Urinary bladder (tissue), 4 donors: Measurements from ENCODE around the gene GAREM1. TPM values are rescaled to one million over a fixed set of nuclear protein-coding genes. Genes with fewer than 3 reads are reported as not detected.
"Not testable (repeated sequence)": the region's sequence is repeated elsewhere in the genome, so short reads cannot be mapped to it uniquely, and the experiment has no call there.

ENCODE experiments used
- DNase-seq: peaks from one replicate; pipeline ENCODE4 v3.0.0-alpha.2; 2015; ENCODE audit errors: extremely low spot score
- H3K27ac ChIP-seq: one replicate; pipeline ENCODE4 v1.5.1; 2013; ENCODE audit warnings: low read depth, mild to moderate bottlenecking, moderate library complexity
- H3K36me3 ChIP-seq: one replicate; pipeline ENCODE4 v1.6.1; 2013; ENCODE audit warnings: mild to moderate bottlenecking, moderate library complexity; ENCODE audit not compliant: insufficient read depth
- H3K4me1 ChIP-seq: one replicate; pipeline ENCODE4 v1.6.1; 2013; ENCODE audit warnings: mild to moderate bottlenecking, moderate library complexity; ENCODE audit not compliant: insufficient read depth
- H3K4me3 ChIP-seq: one replicate; pipeline ENCODE4 v1.5.1; 2013; ENCODE audit warnings: low read depth, low read length
- WGBS: extraction: QIAGEN DNeasy Blood & Tissue Kit; methylation state at CpG from one replicate; pipeline ENCODE4 v1.1.7; 2013; 5-methylcytosine and 5-hydroxymethylcytosine counted together
- polyA plus RNA-seq: library from polyadenylated mRNA; stranded (reverse); fragments of 200-250 nt; gene quantifications from one replicate; pipeline ENCODE4 v1.2.3, GENCODE V29; 2013
- total RNA-seq: library from RNA; depleted of rRNA; stranded (reverse); fragments of >200 nt; gene quantifications from one replicate; pipeline ENCODE4 v1.2.3, GENCODE V29; 2014
- donor health status: healthy with polysubstance abuse.
- donor health status: healthy.

The GAREM1 gene
- total RNA-seq = 15.9 TPM
- 3.8 TPM for polyA plus RNA-seq

- no peaks in the 10 kb centered on the region for H3K36me3 ChIP-seq
- no peaks in the 10 kb centered on the region for H3K4me1 ChIP-seq
- under 1% methylated on average over 82 of the region's 82 CpGs for WGBS
- peak within 1 kb of the TSS; percentile 82 for H3K27ac ChIP-seq
- H3K4me3 ChIP-seq = peak within 1 kb of the TSS; percentile 94
- DNase-seq = peak; percentile 92
Observed at GRCh38 chr18:32470714-32471633, at the start of gene GAREM1. Gene GAREM1 (minus strand): TSS chr18:32470882. CDS start chr18:32470428, 454 bp downstream.

GRCh38 chr18:32511147-32511546 is 40.5 kb upstream of the GAREM1 start:
- WGBS = 94% methylated on average over 7 of the region's 7 CpGs
- no peak for DNase-seq
- Histone ChIP-seq H3K36me3 (no peaks in the 10 kb centered on the region), H3K4me1 (no peaks in the 10 kb centered on the region), H3K27ac (no peak overlapping the region), H3K4me3 (no peak overlapping the region)

DNA sequence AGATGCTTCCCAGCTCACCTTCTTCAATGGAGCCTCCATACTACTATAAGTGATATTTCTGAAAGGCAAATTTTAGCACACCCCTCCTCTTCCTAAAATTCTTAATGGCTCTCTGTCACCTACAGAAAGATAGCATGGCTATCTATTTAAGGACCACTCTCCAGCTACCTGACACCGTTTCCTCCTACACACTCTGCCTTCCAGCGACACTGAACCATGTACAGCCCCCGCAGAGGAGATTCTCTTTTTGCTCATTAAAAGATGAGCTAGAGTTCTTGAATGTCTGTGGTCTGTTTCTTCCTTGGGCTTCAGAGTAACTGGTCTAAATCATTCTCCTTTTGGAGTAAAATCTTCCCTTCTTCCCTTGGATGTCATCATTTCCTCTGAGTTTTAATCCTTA is 38.4 kb upstream of the GAREM1 start:
- H3K27ac ChIP-seq = no peak overlapping the region
- DNase-seq = no peak
- H3K4me3 ChIP-seq = no peak overlapping the region
- no peaks in the 10 kb centered on the region for H3K4me1 ChIP-seq
- H3K36me3 ChIP-seq = no peaks in the 10 kb centered on the region
- WGBS = 82% methylated on average over 3 of the region's 3 CpGs

DNA sequence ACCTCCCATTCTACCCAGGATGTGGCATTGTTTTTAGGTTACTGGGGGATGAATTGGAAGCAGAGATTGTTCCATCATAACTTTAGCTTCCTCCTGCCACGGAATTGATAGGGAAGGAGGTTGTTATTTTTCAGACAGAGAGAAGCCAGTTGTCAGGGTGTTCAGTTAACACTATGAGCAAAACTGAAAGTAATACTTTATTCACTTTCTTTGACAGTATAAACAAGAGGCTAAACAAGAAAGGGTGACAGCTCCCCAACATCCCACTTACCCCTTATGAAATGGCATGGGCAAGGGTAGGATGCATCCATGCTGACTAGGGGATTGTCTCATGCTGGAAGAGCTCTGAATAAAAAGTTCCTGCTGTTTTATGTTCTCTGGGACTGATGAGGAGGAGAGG is 36.4 kb upstream of the GAREM1 start:
- WGBS = 62% methylated on average over 1 of the region's 1 CpG
- H3K4me1 ChIP-seq = no peaks in the 10 kb centered on the region
- no peaks in the 10 kb centered on the region for H3K36me3 ChIP-seq
- no peak overlapping the region for H3K4me3 ChIP-seq
- DNase-seq = no peak
- no peak overlapping the region for H3K27ac ChIP-seq

DNA sequence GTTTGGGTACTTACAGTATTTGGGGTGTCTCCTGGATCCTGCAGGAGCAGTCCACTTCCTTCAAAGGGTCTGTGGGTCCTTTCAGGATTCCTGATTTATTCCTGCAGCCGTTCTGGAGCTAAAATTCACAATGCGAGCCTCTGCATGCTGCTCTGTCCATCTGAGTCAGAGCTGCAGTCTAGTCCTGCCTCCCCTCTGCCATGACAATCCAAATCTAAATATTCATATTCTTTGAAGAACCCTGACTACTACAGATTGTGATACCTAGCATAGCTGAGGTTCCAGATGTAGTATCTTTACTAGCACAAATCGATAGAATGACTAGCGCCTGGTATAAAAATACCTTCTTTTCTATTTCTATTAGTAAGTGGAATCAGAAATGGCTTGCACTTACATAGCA is 31.3 kb upstream of the GAREM1 start:
- WGBS = 91% methylated on average over 4 of the region's 4 CpGs
- no peak for DNase-seq
- H3K4me1 ChIP-seq = no peaks in the 10 kb centered on the region
- no peak overlapping the region for H3K27ac ChIP-seq
- H3K4me3 ChIP-seq = no peak overlapping the region
- H3K36me3 ChIP-seq = no peaks in the 10 kb centered on the region

GRCh38 chr18:32501242-32501641 is 30.6 kb upstream of the GAREM1 start:
- H3K4me1 ChIP-seq, H3K4me3 ChIP-seq, H3K27ac ChIP-seq, H3K36me3 ChIP-seq, DNase-seq: not testable (repeated sequence)
- WGBS = 86% methylated on average over 2 of the region's 2 CpGs

GRCh38 chr18:32483002-32483401 is 12.3 kb upstream of the GAREM1 start:
- DNase-seq = no peak
- Histone ChIP-seq H3K4me1 (no peaks in the 10 kb centered on the region), H3K27ac (no peak overlapping the region), H3K4me3 (no peak overlapping the region), H3K36me3 (no peaks in the 10 kb centered on the region)
- 78% methylated on average over 3 of the region's 3 CpGs for WGBS

DNA sequence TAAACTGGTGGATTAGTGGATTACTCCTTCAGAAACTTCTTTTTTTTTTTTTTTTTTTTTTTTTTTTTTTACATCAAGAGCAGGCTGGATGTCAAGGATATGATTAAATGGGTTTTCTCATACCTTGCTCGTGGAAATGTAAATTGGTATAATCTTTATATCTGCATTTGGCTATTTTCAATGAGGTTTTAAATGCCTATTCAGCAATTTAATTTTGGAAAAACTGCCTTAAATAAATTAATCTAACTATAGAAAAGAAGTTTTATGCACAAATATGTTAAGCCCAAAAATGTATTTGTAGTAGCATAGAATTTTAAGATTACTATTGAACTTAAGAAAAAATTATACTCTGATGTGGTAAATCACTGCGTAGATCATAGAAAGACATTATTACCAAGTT is 11.4 kb upstream of the GAREM1 start:
- no peak overlapping the region for H3K27ac ChIP-seq
- no peak overlapping the region for H3K4me3 ChIP-seq
- no peaks in the 10 kb centered on the region for H3K4me1 ChIP-seq
- no peak for DNase-seq
- WGBS = 87% methylated on average over 2 of the region's 2 CpGs
- H3K36me3 ChIP-seq = no peaks in the 10 kb centered on the region

DNA sequence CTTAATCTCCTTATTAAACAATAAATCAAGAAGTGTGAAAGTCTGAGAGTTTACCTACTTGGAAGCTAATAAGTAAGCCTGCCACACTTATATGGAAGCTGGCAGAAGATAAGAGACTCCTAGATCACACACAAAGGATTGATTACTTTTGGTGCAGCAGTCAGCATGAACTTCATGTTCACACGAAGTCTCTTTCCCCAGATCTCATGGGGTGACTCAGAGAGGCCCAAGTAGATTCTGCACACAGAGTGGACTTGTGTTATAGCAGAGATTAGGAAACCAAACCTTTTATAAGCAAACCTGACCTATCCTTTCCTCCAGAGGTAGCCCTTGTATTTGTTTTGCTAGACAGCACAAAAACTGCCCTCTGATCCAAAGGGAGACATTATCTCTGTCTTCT is 9.9 kb upstream of the GAREM1 start:
- Histone ChIP-seq H3K36me3 (no peaks in the 10 kb centered on the region), H3K4me3 (no peak overlapping the region), H3K4me1 (no peaks in the 10 kb centered on the region), H3K27ac (no peak overlapping the region)
- DNase-seq = no peak
- 35% methylated on average over 1 of the region's 1 CpG for WGBS

- H3K36me3 ChIP-seq = no peaks in the 10 kb centered on the region
- H3K4me3 ChIP-seq = no peak overlapping the region
- H3K27ac ChIP-seq = no peak overlapping the region
- 62% methylated on average over 1 of the region's 1 CpG for WGBS
- no peak for DNase-seq
- H3K4me1 ChIP-seq = no peaks in the 10 kb centered on the region
Observed at GRCh38 chr18:32478807-32479206, 8.1 kb upstream of the GAREM1 start.

DNA sequence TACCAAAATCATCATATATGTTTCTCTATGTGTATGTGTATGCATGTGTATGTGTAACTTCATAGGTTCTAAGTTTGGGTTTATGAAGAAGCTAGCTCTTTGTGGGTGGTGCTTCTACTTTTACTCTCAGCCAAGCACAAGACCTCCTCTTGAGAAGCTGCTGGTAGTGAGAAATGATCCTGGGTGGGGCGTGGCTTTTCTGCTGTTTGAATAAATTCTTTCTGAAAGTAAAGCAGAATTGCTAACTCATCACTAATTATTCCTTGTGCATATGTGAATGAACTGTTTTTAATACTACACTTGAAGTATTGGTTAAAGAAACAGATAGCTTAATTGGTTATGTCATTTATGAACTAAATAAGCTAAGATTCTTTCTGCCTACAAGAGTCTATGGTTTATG is 7.6 kb upstream of the GAREM1 start:
- no peak overlapping the region for H3K27ac ChIP-seq
- H3K4me1 ChIP-seq = no peaks in the 10 kb centered on the region
- DNase-seq = no peak
- H3K36me3 ChIP-seq = no peaks in the 10 kb centered on the region
- H3K4me3 ChIP-seq = no peak overlapping the region
- 80% methylated on average over 1 of the region's 1 CpG for WGBS

- H3K36me3 ChIP-seq = no peaks in the 10 kb centered on the region
- no peak for DNase-seq
- WGBS = 85% methylated on average over 2 of the region's 2 CpGs
- no peak overlapping the region for H3K4me3 ChIP-seq
- H3K4me1 ChIP-seq = no peaks in the 10 kb centered on the region
- H3K27ac ChIP-seq = no peak overlapping the region
Observed at GRCh38 chr18:32476106-32476505, 5.4 kb upstream of the GAREM1 start.

DNA sequence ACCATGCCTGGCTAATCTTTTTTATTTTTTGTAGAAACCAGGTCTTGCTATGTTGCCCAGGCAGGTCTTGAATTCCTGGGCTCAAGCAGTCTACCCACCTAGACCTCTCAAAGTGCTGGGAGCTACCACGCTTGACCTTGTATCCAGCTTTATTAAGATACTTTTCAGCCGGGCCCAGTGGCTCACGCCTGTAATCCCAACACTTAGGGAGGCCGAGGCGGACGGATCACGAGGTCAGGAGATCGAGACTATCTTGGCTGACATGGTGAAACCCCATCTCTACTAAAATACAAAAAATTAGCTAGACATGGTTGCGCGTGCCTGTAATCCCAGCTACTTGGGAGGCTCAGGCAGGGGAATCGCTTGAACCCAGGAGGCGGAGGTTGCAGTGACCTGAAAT is 4.4 kb upstream of the GAREM1 start:
- 97% methylated on average over 12 of the region's 12 CpGs for WGBS
- not testable (repeated sequence) for DNase-seq, H3K27ac ChIP-seq

GRCh38 chr18:32473325-32473724 is 2.6 kb upstream of the GAREM1 start:
- no peaks in the 10 kb centered on the region for H3K4me1 ChIP-seq
- no peaks in the 10 kb centered on the region for H3K36me3 ChIP-seq
- no peak overlapping the region for H3K27ac ChIP-seq
- H3K4me3 ChIP-seq = no peak overlapping the region
- no peak for DNase-seq

More for the DNA sequence above, 4.4 kb upstream of the GAREM1 start:
- not testable (repeated sequence) for H3K4me1 ChIP-seq, H3K36me3 ChIP-seq, H3K4me3 ChIP-seq
